Suprapubic skin (tissue), 3 donors: ENCODE measurements around the gene CAMK4.

Experiments
- EP300 ChIP-seq: sonication (generic); formaldehyde crosslinking; IDR thresholded peaks from one replicate; pipeline ENCODE4 v1.6.1; 2017; ENCODE audit warnings: antibody characterized with exemption
- POLR2A ChIP-seq, 2 donors: fragments of 450-650 bp; IDR thresholded peaks; one replicate each; pipeline ENCODE4 v1.6.1; 2017; ENCODE audit warnings: antibody characterized with exemption in 2 of 2, mild to moderate bottlenecking in 2 of 2, moderate library complexity in 2 of 2
- TF ChIP-seq, protein P1 (sequence below), 2 donors: fragments of 200-600 bp in 1 of 2; fragments of 450-650 bp in 1 of 2; sonication (generic) in 1 of 2; IDR thresholded peaks; one replicate each; pipeline ENCODE4 v1.5.1; 2016 to 2019; ENCODE audit warnings: antibody characterized with exemption in 2 of 2, mild to moderate bottlenecking in 1 of 2, moderate library complexity in 1 of 2

DNA sequence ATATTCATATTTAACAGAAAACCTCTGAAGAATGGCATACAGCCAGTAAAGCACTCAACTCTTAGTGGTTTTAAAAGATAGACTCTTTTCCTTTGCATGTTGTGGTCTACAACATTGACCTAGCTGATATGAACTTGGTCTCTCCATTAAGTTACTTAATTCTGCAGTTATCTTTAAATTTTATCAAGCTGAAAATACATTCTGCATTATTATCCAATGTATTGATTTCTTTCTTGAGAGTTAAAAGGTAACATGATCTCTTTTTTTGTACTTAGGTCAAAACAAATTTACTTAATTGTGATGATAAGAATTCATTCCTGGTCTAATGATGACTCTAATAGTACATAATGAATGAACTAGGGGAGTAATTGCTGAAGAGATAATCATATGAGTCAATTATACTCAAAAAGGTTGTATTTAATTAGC lies 155.2 kb downstream of the CAMK4 start:
- no peak for TF ChIP-seq EP300
- no peak for TF ChIP-seq POLR2A (IDR thresholded peaks at IDR 0.05)
- TF ChIP-seq, protein P1, sequence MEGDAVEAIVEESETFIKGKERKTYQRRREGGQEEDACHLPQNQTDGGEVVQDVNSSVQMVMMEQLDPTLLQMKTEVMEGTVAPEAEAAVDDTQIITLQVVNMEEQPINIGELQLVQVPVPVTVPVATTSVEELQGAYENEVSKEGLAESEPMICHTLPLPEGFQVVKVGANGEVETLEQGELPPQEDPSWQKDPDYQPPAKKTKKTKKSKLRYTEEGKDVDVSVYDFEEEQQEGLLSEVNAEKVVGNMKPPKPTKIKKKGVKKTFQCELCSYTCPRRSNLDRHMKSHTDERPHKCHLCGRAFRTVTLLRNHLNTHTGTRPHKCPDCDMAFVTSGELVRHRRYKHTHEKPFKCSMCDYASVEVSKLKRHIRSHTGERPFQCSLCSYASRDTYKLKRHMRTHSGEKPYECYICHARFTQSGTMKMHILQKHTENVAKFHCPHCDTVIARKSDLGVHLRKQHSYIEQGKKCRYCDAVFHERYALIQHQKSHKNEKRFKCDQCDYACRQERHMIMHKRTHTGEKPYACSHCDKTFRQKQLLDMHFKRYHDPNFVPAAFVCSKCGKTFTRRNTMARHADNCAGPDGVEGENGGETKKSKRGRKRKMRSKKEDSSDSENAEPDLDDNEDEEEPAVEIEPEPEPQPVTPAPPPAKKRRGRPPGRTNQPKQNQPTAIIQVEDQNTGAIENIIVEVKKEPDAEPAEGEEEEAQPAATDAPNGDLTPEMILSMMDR (IDR thresholded peaks at IDR 0.05) = no peak
